Dendritic cell treated with granulocyte-macrophage colony-stimulating factor and Interleukin-4, amounts not matched to agents 40 ng/mL and 50 ng/mL, for 4 days (primary cell): ENCODE data around the gene NHSL2.
"Not testable (repeated sequence)": the region's sequence is repeated elsewhere in the genome, so short reads cannot be mapped to it uniquely, and the experiment has no call there.

Experiments used
- H3K27ac Mint-ChIP-seq: one replicate; pipeline ENCODE4 v1.8.0; 2022; ENCODE audit warnings: mild to moderate bottlenecking, mixed read lengths
- H3K27me3 Mint-ChIP-seq: one replicate; pipeline ENCODE4 v1.8.0; 2022; ENCODE audit warnings: mild to moderate bottlenecking, mixed read lengths
- H3K36me3 Mint-ChIP-seq: one replicate; pipeline ENCODE4 v1.8.0; 2022; ENCODE audit warnings: low read depth, mixed read lengths
- H3K4me1 Mint-ChIP-seq: one replicate; pipeline ENCODE4 v1.8.0; 2022; ENCODE audit warnings: low read depth, mixed read lengths
- H3K4me3 Mint-ChIP-seq: one replicate; pipeline ENCODE4 v1.8.0; 2022; ENCODE audit warnings: mild to moderate bottlenecking, moderate library complexity, mixed read lengths
- H3K9me3 Mint-ChIP-seq: one replicate; pipeline ENCODE4 v1.8.0; 2022; ENCODE audit warnings: mixed read lengths
- intact Hi-C: fragments of 100-400 bp; cut with micrococcal nuclease; formaldehyde crosslinking; loops from one replicate; pipeline ENCODE4 v1.15.0; 2022

NHSL2 gene

DNA sequence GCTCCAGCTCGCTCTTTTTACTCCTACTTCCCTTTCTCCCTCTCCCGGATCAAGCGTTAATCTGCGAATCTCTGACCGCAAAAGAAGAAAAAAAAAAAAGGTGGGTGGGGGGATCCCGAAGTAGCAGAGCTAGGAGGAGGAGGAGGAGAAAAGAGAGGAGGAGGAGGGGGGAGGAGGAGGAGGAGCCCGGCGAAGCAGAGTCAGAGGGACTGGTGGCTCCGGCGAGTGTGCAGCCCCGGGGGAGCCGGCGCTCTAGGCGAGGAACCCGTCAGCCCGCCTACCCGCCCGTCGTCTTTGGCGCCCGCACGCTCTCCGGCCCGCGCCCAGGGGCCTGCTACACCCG is at the start of gene NHSL2:
Gene NHSL2, plus strand, starts transcription at position 203 of the 343 bp plus-strand sequence.
- H3K27ac Mint-ChIP-seq: no peak within 1 kb of the TSS
- H3K9me3 Mint-ChIP-seq: no peaks in the 10 kb centered on the region
- peaks cover 59% of the 10 kb centered on the region for H3K27me3 Mint-ChIP-seq
- no peaks in the 10 kb centered on the region for H3K4me1 Mint-ChIP-seq
- H3K4me3 Mint-ChIP-seq: peak within 1 kb of the TSS; percentile 65
- no peaks in the 10 kb centered on the region for H3K36me3 Mint-ChIP-seq
- intact Hi-C loops: no loop called here

DNA sequence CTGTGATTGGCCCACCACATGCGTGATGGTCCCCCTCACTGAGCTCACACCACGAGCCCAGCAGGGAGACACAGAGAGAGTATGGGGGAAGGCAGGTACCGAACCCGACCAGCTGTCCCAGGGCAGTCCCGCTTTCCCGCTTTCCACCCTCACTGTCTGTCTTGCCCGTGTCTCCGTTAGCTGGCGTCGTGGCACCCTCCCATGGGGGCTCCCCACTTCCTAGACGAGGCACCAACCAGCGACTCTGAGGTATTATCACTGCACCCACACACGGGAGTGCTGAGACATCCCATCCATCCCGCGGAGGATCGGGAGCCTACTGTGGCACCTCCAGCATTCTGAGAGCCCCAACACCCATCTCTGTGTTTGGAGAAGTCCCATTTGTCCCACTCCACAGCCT is 43.0 kb upstream of the NHSL2 start:
- Mint-ChIP-seq H3K27ac (no peak overlapping the region), H3K4me3 (no peak overlapping the region), H3K9me3 (no peaks in the 10 kb centered on the region), H3K4me1 (peaks cover 14% of the 10 kb centered on the region), H3K36me3 (no peaks in the 10 kb centered on the region), H3K27me3 (peaks cover 11% of the 10 kb centered on the region)
- intact Hi-C loops: no loop called here

- H3K4me1 Mint-ChIP-seq, intact Hi-C loops, H3K9me3 Mint-ChIP-seq: not testable (repeated sequence)
These were observed 41.1 kb upstream of the NHSL2 start for GRCh38 chrX:71869566-71869965.

GRCh38 chrX:71870208-71871098 is 40.2 kb upstream of the NHSL2 start:
- Mint-ChIP-seq H3K36me3 (no peaks in the 10 kb centered on the region), H3K4me1 (peaks cover 8% of the 10 kb centered on the region), H3K9me3 (no peaks in the 10 kb centered on the region), H3K4me3 (no peak overlapping the region), H3K27me3 (peaks cover 11% of the 10 kb centered on the region), H3K27ac (no peak overlapping the region)
- intact Hi-C loops: no loop called here

More at GRCh38 chrX:71869566-71869965, 41.1 kb upstream of the NHSL2 start:
- peaks cover 11% of the 10 kb centered on the region for H3K27me3 Mint-ChIP-seq
- H3K4me3 Mint-ChIP-seq, H3K36me3 Mint-ChIP-seq, H3K27ac Mint-ChIP-seq: not testable (repeated sequence)

DNA sequence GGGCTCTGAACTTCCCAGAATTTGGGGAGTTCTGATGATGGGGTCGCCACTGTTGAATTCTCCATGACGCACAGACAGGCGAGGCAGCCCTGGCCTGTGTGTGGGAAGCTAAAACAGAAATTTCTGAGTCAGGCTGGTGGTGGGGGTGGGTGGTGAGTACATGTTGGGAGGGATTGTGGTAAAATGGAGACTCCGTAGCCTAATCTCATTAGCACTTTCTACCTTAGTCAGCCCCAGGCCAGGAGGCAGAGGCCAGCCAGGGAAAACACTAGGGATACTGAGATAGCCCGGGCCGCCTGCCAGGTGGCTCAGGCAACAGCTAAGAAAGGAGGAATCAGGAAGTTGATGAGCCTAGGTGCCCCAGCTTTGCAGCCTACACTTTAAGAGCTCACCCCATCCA is 39.3 kb upstream of the NHSL2 start:
- H3K27me3 Mint-ChIP-seq: peaks cover 9% of the 10 kb centered on the region
- H3K9me3 Mint-ChIP-seq: no peaks in the 10 kb centered on the region
- no peaks in the 10 kb centered on the region for H3K36me3 Mint-ChIP-seq
- H3K4me1 Mint-ChIP-seq: peaks cover 2% of the 10 kb centered on the region
- no peak overlapping the region for H3K4me3 Mint-ChIP-seq
- intact Hi-C loops: no loop called here
- H3K27ac Mint-ChIP-seq: no peak overlapping the region

- Mint-ChIP-seq H3K36me3 (no peaks in the 10 kb centered on the region), H3K4me3 (no peak overlapping the region), H3K27me3 (peaks cover 9% of the 10 kb centered on the region), H3K9me3 (no peaks in the 10 kb centered on the region), H3K27ac (no peak overlapping the region), H3K4me1 (no peaks in the 10 kb centered on the region)
- intact Hi-C loops: no loop called here
These were observed 37.8 kb upstream of the NHSL2 start for GRCh38 chrX:71872542-71873458.

DNA sequence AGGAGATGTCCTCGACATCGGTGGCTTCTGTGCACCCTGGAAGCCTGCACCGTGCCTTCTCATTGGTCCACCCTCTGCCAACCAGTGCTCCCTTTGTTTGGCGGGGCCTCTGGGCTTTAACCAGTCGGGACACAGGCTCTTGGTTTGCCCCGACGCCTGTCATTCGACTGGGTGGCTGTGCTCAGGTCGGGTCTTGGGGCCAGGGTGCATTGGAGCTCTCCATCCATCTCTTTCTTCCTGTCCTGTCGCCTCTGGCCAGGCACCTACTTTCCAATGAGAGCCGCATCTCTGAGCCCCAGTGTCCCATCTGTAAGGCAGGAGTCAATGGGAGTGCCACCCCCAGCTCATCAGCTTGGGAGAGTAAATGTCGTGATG is 37.2 kb upstream of the NHSL2 start:
- Mint-ChIP-seq H3K27ac (no peak overlapping the region), H3K4me3 (no peak overlapping the region), H3K9me3 (no peaks in the 10 kb centered on the region), H3K36me3 (no peaks in the 10 kb centered on the region), H3K4me1 (no peaks in the 10 kb centered on the region), H3K27me3 (peaks cover 9% of the 10 kb centered on the region)
- intact Hi-C loops: no loop called here

DNA sequence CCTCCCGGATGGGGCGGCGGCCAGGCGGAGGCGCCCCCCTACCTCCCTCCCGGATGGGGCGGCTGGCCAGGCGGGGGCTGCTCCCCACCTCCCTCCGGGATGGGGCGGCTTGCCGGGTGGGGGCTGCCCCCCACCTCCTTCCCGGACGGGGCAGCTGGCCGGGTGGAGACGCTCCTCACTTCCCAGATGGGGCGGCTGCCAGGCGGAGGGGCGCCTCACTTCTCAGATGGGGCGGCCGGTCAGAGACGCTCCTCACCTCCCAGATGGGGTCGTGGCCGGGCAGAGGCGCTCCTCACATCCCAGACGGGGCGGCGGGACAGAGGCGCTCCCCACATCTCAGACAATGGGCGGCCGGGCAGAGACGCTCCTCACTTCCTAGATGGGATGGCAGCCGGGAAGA is 33.8 kb upstream of the NHSL2 start:
- H3K9me3 Mint-ChIP-seq, H3K4me3 Mint-ChIP-seq, H3K27me3 Mint-ChIP-seq, H3K27ac Mint-ChIP-seq, H3K36me3 Mint-ChIP-seq, intact Hi-C loops, H3K4me1 Mint-ChIP-seq: not testable (repeated sequence)

- Mint-ChIP-seq H3K4me1 (no peaks in the 10 kb centered on the region), H3K27ac (no peak overlapping the region), H3K9me3 (no peaks in the 10 kb centered on the region), H3K4me3 (no peak overlapping the region), H3K27me3 (peaks cover 7% of the 10 kb centered on the region), H3K36me3 (no peaks in the 10 kb centered on the region)
- intact Hi-C loops: no loop called here
These were observed 25.5 kb upstream of the NHSL2 start for GRCh38 chrX:71885099-71885498.

DNA sequence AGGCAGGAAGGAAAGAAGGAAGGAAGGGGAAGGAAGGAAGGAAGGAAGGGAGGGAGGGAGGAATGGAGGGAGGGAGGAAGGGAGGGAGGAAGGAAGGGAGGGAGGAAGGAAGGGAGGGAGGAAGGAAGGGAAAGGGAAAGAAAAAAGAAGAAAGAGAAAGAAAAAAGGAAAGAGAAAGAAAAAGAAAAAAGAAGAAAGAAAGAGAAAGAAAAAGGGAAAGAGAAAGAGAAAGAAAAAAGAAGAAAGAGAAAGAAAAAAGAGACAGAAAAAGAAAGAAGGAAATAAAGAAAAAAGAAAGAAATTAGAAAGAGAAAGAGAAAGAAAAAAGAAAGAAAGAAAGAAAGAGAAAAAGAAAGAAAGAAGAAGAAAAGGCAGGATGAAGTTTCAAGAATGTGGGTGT is 15.0 kb upstream of the NHSL2 start:
- no peak overlapping the region for H3K27ac Mint-ChIP-seq
- no peaks in the 10 kb centered on the region for H3K9me3 Mint-ChIP-seq
- intact Hi-C loops: no loop called here

GRCh38 chrX:71906144-71906543 is 4.5 kb upstream of the NHSL2 start:
- Mint-ChIP-seq H3K4me1 (no peaks in the 10 kb centered on the region), H3K4me3 (no peak overlapping the region), H3K36me3 (no peaks in the 10 kb centered on the region), H3K27ac (no peak overlapping the region), H3K27me3 (peaks cover 29% of the 10 kb centered on the region), H3K9me3 (no peaks in the 10 kb centered on the region)
- intact Hi-C loops: no loop called here

More for the DNA sequence above, 15.0 kb upstream of the NHSL2 start:
- no peaks in the 10 kb centered on the region for H3K4me1 Mint-ChIP-seq
- H3K36me3 Mint-ChIP-seq: no peaks in the 10 kb centered on the region
- H3K27me3 Mint-ChIP-seq: peaks cover 9% of the 10 kb centered on the region
- no peak overlapping the region for H3K4me3 Mint-ChIP-seq

- Mint-ChIP-seq H3K4me3 (no peak overlapping the region), H3K4me1 (no peaks in the 10 kb centered on the region), H3K36me3 (no peaks in the 10 kb centered on the region), H3K27me3 (peaks cover 48% of the 10 kb centered on the region), H3K27ac (no peak overlapping the region), H3K9me3 (no peaks in the 10 kb centered on the region)
- intact Hi-C loops: no loop called here
These were observed 2.3 kb upstream of the NHSL2 start for GRCh38 chrX:71908387-71908786.

DNA sequence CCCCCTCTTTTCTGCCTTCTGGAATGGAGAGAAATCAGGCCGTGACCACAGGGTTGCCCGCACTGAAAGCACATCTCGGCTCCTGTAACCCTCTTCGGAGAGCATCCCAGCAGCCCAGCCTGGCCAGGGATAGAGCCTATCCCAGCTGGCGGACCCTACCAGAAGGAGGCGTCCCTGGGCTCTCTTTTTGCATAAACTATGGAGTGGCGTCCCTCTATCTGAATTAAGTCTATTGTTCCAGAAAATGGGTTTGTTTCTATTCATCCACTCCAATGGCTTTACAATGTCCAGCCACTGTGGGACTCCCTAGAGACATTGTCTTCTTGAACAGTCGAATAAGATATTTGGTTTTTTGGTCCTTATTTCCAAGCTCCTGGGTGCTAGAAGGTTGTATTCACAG is 689 bp upstream of the NHSL2 start:
- Mint-ChIP-seq H3K9me3 (no peaks in the 10 kb centered on the region), H3K4me1 (no peaks in the 10 kb centered on the region), H3K36me3 (no peaks in the 10 kb centered on the region), H3K27me3 (peaks cover 57% of the 10 kb centered on the region), H3K4me3 (no peak overlapping the region), H3K27ac (no peak overlapping the region)
- intact Hi-C loops: no loop called here

DNA sequence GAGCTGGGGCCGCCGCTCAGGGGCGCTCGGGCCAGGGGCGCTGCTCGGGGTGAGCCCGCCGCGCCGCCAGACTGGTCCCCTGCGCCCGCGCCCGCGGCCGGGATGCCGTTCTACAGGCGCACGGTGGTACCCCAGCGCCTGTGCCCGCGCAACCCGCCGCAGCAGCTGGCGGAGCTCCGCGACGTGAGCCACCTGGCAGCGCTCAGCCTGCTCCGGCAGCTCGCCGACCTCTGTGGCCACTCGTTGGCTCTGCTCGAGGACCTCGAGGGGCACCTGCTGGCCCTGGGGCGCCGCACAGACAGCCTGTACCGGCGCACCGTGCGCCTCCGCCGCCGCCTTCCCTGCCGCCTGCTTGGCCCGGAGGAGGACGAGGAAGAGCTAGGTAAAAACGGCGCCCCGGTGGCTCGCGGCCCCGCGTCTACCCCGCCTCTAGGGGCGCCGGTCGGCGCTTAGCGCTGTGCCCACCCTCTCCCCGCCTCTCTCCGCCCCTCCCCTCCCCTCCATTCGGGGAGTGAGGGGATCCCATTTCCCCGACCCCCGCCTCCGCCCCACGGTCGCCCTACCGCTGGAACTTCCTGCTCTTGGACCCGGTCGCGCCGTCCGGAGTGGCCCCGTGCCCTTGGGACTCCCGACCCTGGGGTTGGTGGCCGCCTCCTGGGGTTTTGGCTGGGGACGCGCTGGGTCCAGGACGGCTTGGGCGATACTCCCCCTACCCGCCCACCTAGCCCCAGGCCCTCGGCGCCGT is 513 bp downstream of the NHSL2 start:
- H3K27ac Mint-ChIP-seq: no peak overlapping the region
- peaks cover 61% of the 10 kb centered on the region for H3K27me3 Mint-ChIP-seq
- H3K4me3 Mint-ChIP-seq: peak overlapping the region; percentile 65
- H3K4me1 Mint-ChIP-seq: no peaks in the 10 kb centered on the region
- H3K36me3 Mint-ChIP-seq: no peaks in the 10 kb centered on the region
- no peaks in the 10 kb centered on the region for H3K9me3 Mint-ChIP-seq
- intact Hi-C loops: no loop called here
